ENCODE measurements around the gene JADE2.
"Not testable (repeated sequence)": the region's sequence is repeated elsewhere in the genome, so short reads cannot be mapped to it uniquely, and the experiment has no call there.

Gene JADE2

DNA sequence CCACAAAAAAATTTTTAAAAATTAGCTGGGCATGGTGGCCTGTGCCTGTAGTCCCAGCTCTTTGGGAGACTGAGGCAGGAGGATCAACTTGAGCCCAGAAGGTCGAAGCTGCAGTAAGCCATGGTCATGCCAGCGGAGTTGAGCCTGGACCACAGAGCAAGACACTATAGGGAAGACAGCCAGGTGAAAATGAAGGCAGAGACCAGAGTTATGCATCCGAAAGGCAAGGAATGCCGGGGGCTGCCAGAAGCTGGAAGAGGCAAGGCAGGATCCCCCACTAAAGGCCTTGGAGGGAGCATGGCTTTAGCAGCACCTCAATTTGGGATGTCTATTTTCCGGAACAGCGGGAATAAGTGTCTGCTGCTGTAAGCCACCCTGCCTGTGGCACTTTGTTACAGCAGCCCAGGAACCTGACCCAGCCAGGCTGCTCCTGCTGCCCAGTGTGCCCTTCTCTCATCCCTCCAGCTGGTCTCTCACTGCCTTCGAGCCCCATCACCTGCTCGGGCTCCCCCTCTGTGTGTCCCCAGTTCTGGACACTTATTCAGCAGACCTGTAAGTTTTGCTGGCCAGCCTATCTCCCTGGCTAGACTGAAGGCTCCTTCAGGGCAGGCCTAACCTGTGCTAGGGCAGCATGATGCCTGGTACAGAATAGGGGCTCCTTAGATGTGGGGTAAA is 16.8 kb upstream of the JADE2 start:
- DNase-seq, result no peak

DNA sequence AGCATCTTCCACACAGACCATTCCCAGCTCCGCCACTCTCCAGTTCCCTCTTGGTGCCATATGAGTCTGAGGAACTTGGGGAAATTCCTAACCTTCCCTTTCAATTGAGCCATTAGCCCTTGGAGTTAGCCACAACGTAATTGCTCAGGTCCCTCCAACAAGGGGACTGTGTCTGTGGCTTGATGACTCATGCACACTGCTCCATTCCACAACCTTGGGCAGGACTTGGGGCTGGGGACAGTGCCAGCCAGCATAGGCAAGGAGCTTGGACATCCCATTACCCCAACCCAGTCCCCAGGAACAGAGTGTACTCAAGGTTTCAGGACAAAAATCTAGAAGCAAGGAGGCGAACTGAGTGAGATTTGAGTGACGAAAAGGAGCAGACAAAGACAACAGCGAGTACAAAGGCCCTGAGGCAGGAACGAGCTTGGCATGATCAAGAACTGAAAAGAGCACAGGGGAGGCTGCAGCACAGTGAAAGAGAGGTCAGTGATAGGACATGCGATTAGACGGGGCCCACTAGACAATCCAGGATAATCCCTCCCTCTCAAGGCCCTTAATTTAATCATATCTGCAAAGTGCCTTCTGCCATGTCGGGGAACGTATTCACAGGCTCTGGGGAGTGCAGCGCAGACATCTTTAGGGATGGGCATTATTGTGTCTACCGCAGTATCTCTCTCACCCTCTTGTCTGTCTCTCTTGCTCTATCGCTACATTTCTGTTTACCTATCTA is 16.0 kb upstream of the JADE2 start:
- no peak for DNase-seq

DNA sequence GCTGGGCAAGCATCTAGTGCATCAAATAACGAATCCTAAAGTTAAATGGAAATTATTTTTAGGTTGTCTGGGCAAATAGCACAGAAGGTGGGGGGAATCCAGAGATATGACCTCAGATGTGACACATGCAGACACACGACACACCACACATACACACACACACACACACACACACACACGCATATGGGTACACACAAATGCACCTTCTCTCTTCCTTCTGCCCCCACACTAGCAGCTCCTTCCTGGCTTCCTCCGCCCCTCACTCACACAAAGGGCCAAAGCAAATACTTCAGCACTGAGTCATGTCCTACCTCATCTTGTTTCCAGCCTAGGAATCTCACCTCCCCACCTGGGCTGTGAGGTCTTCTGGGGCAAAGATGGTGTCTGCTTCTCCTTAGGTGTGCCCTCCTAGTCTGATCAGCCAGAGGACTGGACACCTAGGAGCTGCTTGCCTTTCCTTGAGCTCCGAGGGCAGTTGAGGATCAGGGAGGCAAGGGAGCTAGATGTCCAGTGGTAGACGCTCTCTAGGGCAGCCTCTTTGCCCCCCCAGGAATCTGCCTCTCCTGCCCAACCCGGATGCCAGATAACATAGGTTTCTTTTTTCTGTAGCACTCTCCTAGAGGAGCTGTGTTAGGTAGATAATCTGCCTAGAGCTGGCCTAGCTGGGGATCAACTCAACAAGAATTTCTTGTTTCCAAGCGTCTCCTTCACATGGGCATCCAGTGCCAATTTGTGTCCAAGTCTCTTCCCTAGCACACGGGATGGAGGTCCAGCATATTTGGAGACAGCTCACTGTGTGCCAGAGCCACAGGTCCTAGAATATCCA is 14.3 kb upstream of the JADE2 start:
- no peak for DNase-seq

DNA sequence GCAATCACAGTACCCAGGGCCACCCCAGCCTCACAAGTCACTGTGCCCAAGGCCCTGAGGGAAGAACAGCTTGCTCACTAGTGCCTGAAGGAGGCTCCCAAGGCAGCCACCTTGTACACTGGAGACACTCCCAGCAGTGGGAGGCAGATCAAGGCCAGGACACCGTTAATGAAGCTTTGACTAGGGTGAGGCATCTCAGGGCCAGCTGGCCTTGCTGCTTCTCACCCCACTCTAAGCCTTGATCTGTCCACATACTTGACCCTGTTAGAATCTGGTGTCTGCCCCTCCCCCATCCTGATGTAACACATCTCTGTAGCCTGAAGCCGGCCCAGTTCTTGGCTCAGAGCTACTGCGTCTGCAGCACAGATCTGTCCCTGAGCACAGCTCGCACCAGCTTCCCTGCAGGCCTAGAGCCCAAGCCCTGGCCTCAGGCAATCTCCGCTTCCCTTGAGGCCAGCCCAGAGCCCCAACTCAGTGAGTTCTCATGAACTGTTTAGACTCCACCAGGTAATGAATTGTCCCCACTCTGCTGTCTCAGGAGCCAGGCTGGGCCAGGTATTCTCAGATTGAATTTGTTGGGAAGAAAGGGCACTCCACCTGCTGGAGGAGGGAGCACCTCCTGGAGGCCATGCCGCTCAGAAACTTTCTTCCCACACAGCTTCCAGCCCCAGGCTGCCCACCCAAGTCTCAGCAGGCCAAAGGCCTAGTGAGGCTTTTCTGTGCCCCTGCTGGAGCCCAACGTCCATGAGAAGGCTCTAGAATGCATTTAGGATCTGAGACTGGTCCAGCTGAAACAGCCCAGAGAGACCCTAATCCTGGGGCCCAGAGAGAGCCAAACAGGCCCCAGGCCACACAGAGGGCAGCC is 13.4 kb upstream of the JADE2 start:
- no peak for DNase-seq

DNA sequence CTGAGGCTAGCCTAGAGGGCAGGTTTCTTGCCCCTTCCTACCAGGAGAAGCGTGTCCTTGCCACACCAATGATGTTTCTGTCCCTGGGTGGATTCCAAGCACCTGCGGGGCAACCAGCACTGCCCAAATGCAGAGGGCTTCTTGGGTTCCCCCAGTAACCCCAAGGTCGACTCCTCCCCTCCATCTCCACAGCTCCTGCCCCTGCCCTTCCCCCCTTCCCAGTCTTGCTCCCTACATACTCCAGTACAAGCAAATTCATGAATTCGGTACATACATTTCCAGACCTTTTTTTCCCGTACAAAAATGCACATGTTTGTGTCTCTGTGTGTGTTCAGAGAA is 12.8 kb upstream of the JADE2 start:
- no peak for DNase-seq

DNA sequence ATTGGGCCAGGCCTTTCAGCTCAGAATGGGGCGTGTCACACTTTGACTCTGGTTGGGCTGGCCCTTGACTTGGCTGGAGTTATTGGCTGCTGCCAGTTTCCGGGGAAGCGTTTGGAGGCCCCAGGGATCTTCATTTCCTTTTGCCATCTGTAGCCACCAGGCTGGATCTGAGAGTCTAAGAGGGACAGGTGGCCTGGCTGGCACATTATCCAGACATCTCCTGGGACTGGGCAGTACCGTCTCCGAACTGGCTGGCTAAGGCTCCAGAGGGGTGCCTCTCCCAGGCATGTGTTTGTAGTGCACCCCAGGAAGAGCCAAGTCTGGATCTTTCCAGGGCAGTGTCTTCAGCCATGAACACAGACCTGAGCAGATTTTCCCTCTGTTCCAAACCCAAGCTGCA is 9.7 kb upstream of the JADE2 start:
- no peak for DNase-seq

DNA sequence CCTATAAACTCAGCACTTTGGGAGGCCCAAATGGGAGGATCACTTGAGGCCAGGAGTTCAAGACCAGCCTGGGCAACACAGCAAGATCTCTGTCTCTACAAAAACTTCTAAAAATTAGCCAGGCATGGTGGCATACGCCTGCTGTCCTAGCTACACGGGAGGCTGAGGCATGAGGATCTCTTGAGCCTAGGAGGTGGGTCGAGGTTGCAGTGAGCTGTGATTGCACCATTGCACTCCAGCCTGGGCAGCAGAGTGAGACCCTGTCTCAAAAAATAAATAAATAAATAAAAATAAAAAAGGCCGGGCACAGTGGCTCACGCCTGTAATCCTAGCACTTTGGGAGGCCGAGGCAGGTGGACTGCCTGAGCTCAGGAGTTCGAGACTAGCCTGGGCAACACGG is 8.5 kb upstream of the JADE2 start:
- DNase-seq, result not testable (repeated sequence)

DNA sequence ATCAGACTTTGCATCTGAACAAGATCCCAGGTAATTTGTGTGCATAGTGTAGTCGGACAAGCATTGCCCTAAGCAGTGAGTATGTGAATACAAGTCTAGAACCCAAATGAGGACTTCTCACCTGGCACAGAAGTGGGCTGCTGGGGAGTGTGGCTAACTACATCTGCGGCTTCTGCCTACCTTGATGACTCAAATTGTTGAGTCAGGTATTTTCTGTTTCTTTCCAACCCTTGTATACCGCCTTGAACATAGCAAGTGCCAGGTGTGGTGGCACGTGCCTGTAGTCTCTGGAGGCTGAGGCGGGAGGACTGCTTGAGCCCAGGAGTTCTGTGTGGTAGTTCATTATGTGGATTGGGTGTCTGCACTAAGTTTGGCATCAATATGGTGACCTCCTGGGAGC is 7.9 kb upstream of the JADE2 start:
- no peak for DNase-seq

DNA sequence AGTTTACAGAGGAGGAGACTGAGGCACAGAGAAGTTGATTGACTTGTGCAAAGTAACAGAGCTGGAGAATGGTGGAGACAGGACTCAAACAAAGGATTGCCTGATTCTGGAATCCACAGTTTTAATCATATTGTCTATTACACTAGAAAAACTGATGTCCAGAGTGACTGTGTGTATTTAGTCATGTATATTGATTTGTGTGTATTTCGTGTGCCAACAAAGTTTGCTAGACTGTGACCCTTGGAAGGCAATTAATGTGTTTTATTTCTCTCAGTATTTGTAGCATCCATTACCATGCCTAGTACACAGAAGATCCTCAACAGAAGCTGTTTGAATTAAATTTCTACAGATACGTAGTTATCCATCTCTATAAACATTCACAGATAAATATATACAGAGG is 5.5 kb upstream of the JADE2 start:
- no peak for DNase-seq

DNA sequence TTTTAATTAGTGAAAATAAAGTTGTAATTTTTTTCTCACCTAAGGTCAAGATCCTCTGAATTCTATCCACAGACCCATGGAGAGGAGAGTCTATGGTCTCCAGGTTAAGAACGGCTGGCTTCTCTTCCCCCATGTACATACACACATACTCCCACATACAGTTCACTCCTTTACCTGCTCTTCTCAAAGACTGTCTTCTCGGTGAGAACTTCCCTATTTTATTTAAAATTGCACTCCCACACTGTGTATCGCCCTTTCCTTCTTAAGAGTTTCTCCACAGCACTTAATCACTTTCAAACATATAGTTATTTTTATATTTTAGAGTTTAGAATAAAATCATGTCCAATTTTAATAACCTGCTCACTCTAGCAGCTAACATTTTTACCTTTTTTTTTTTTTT is 3.6 kb upstream of the JADE2 start:
- no peak for DNase-seq

DNA sequence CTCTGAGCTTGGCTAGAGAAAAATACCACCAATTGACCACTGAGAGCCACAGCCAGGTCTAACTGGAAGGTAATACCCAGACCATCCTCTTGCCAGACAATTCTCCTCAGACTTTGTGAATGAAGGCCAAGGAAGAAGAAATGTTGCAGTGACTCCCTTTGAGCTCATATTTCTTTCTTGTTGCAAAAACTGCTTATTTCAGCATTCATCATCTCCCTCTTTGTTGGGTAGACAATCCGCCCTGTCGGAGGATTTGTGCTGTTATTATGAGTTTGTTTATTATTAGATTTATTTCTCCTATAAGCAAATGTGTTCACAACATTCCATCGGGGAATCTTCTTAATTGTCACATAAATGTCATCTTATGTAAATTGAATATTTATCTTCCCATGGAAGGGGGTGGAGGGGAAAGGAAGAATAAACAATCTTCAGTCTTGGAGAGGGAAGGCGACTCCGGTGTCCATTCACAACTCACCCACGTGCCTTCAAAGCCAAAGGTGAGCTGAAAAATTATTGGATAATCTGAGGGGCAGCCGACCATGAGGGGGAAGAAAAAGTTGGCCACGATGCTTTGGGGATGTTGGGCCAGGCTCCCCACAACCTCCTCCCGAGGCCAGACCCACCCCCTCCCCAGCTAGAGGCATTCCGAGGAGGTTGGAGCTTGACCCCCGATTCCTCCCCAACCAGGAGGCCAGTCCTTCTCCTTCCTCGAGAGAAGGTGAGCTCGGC is 1.8 kb upstream of the JADE2 start:
- DNase-seq, result peak in 1 of 3 experiments; percentile 19

DNA sequence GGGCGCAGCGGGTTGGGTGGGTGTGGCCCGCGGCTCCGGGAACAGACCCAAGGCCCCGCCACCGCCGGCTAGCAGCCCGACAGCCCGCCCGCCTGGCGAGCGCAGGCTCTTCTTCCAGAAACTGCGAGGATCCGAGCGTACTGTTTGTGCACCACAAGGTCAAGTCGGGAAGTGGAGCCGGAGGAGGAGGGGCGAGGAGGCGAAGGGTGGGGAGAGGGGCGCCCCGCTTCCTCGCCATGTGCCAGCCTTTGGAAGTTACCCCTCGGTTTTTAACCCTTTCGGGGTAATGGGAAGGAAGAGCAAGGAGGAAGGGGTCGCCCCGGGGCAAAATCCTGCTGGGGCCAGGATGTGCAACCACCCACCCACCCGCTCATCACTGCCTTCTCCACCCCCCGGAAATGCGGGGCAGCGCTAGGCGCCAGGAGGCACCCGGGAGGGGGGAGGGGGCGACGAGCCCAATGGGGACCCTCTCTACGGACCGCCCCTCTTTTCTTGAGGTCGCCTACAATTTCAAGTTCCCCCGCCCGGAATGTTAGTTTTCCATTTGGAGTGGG is 1.1 kb upstream of the JADE2 start:
- DNase-seq, result peak; percentile 27 to 69 (median 55)

DNA sequence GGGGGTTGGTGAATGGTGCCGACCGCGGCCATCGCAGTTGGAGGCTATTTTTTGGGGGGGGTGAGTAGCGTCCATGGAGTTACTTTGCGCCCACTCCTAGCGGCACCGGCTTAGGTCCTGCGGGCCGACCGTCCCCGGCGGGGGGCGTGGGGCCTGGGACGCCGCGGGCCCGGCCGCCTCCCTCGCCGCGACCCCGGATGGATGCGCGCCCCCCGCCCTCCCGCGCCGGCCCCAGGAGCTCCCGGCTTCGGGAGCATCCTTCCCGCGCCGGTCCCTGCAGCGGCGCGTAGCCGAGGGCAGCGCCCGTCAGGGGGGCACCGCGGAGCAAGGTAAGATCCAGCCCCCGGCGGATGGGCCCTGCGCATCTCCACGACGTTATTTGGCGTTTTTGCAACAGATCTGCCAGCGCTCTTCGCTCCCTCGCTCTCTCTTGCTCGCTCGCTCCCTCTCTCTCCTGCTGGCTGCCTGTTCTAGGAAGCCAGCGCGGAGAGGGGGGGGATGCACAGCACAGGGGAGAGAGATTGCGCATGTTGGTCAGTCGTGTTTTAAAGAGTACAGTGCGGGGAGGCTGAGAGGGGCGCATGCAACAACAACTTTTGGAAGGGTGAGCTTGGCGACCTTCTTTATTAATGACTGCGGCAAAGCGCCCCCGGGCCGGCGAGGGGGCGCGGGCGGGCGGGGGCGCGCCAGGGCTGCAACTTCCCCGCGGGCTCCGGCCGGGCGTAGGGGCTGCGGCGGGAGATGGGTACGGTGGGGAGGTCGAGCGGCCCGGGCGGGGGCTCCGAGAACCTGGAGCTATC is 413 bp downstream of the JADE2 start:
- DNase-seq, result peak; percentile 62 to 66 (median 62)

DNA sequence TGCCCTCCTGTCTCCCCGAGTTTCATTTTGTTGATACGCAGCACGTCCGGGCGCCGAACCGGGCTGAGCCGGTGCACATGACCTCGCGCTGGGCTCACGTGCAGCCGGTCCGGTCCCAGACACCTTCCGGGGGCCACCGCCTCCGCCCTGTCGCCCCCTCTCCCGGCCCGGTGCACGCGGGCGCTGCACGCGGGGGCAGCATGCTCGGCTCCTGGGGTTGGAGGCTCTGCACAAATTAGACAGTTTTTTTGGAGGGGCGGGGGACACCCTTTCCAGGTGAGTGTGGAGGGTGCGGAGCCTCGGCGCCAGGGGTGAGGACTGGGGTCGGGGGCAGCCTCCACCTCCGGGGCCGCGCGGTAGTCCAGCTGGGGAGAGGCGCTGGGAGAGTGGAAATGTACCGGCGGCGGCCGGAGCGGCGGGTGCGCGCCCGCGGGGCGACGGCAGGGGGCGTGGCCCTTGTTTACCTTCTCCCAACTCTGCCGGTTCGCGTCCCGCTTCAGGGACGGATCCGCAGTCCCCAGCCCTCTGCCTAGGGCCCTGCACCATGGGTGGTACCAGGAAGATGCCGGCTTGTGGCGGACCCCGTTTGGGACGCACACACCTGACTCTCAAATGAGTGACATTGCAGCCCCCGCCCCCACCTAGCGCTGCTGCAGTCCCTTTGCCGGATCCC is 1.1 kb downstream of the JADE2 start:
- DNase-seq, result peak; percentile 63 to 84 (median 74)

DNA sequence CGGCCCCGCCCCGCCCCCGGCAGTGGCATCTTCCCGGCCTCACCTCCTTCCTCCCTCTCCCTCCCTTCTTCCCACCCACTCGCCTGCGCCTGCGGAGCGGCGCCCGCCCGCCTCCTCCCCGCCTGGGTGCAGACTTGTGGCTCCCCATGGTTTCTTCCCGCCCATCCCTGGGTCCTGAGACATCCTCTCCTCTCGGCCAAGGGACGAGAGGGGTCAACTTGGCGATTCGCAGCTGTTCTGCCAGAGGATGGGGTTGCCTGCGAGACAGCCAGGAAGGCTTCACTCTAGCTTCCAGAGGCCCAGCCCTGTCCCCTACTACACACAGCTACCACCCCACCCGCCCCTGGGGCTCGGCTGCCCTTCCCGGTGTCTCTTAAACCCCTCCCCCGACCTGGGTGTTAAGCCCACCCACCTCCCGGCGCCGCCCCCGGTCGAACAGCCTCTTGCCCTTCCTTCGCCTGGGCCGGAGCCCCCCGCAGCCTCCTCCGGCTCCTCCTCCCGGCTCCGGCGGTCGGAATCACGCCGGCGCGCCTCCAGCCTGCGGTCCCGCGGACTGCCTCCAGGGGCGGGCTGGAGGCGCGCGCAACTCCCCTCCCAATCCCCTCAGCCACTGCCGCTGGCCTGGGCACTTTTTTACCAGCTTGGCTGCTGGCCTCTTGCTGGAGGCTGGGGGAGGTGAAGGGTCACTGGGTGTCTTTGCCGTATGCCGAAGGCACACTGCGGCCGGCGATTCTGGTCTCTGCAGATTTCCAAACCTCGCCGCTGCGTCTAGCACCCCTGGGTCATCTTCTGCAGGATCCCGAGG is 1.9 kb downstream of the JADE2 start:
- DNase-seq, result peak; percentile 82 to 87 (median 84)

DNA sequence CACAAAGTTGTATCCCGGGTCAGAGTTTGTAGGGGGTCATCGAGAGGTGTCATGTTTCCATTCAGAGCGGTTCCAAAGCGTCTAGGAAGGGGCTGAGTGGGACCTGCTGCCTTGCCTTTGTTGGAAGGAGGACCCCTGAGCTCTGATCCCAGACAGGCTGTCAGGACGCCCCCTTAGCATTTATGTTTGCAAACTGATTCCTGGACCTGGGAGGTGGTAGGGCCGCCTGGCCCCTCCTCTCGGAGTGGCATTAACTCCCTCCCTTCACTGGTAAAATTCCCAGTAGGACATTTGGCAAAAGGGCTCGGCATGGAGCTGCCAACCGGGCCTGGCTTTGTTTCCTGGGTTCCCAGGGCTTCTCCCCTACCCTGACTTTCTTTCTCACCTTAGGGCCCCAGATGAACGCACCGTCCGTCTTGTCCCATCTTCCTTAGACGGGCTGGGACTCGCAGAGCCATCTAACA is 2.5 kb downstream of the JADE2 start:
- no peak for DNase-seq

DNA sequence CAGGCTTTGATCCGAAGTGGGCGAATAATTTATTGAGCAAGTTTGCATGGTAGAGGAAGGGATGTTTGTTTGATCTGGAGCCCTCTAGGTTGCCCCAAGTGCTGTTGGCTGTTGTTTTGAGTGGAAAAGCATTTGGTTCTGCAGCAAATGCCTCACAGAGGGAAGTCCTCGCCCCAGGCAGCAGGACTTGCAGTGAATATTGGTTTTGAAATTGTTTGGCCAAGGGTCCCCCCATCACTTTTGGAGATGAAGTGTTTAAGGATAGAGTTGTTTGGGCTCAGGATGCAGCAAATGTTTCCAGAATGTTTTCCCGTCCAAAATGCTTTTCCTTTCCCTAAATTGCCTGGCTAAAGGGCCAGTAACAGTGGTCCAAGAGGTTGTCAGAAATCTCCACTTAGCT is 3.1 kb downstream of the JADE2 start:
- no peak for DNase-seq

DNA sequence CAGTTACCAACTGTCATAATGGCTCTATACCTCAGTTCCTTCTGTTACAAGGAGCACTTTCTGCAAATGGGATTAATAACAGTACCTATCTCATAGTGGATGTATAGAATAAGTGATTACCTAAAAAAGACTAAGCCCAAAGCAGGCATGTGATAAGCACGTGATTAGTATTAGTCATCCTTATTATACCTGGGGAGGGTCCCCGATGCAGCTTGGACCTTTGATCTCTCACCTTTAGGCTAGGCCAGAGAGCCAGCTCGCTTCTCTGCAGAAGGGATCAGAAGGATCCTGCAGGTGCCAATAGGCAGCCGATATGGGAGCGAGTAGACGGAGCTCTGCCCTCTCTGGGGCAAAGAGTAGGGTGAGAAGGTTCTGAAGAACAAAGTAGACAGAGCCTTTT is 4.0 kb downstream of the JADE2 start:
- DNase-seq, result no peak

DNA sequence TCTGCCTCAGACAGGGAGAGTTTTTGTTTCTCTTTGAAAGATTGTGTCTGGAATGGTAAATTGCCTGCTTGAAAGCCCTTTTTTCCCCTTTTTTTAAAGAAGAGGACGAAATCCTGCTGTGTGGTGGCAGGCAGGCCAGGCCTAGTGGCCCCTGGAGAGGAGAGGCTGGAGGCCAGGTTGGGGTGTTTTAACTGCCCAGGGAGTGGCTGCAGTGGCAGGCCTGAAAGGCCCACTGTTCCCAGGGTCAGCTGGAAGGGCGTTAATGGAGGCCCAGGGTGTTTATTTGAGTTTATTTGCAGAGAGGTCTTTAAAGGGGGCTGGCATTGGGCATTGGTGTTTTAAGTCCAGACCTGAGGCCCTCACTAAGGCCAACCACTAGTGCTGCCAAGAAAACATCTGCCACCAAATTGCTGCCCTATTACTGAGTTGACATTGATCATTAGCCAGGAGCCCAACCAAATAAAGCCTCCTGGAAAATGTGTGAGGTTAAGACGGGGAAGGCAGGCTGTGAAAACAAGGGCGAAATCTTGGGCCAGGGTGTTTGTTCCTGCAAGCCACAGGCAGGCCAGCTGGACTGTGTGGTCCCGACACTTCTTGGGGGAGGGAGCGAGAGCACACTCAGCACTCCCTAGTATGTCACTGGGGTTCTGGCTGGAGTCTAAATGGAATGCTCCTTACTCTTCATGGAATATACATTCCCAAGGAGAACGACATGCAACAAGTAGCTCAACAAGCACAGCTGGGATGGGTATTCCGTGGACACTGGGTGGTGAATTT is 5.0 kb downstream of the JADE2 start:
- DNase-seq, result no peak

Measured in NCI-H1417 (cell line).